Psoas muscle (tissue), 8 donors: ENCODE measurements around the gene NCDN. TPM values are rescaled to one million over a fixed set of nuclear protein-coding genes. Genes with fewer than 3 reads are reported as not detected.
A peak's percentile ranks its signal among the peaks of the same experiment; 100 is the strongest.

Experiments
- ATAC-seq, 4 donors: fragments of 200-7000 bp; cut with Tn5 transposase; one replicate each; pipeline ENCODE4 v1.9.1; 2020; ENCODE audit warnings: moderate library complexity in 3 of 4, mild to moderate bottlenecking in 2 of 4
- DNase-seq, 2 donors: peaks; one replicate each; pipeline ENCODE4 v3.0.0-alpha.2; 2020
- H3K27ac ChIP-seq: fragments of 200-600 bp; one replicate; pipeline ENCODE4 v1.8.0; 2022
- H3K27me3 ChIP-seq, 3 donors: fragments of 200-600 bp in 1 of 3; one replicate each; pipeline versions ENCODE4 v1.6.1 to v1.8.0; 2013 to 2022; ENCODE audit warnings: low read length in 2 of 3, mild to moderate bottlenecking in 2 of 3, moderate library complexity in 1 of 3; ENCODE audit not compliant: insufficient read depth in 3 of 3
- H3K36me3 ChIP-seq, 2 donors: fragments of 200-600 bp in 1 of 2; one replicate each; pipeline versions ENCODE4 v1.6.1 to v1.8.0; 2013 to 2022; ENCODE audit warnings: low read depth in 1 of 2, mild to moderate bottlenecking in 1 of 2, moderate library complexity in 1 of 2; ENCODE audit not compliant: insufficient read depth in 1 of 2
- H3K4me1 ChIP-seq: fragments of 200-600 bp; one replicate; pipeline ENCODE4 v1.8.0; 2022
- H3K4me3 ChIP-seq: fragments of 200-600 bp; one replicate; pipeline ENCODE4 v1.8.0; 2022; ENCODE audit warnings: mild to moderate bottlenecking
- H3K9me3 ChIP-seq: fragments of 200-600 bp; one replicate; pipeline ENCODE4 v1.8.0; 2022
- CTCF ChIP-seq: fragments of 200-600 bp; IDR thresholded peaks from one replicate; pipeline ENCODE4 v1.8.0; 2022; ENCODE audit warnings: antibody characterized with exemption
- WGBS, 3 donors: extraction: QIAGEN DNeasy Blood & Tissue Kit; methylation state at CpG; one replicate each; pipeline versions ENCODE4 v1.1.6 to v1.1.7; 2013; 5-methylcytosine and 5-hydroxymethylcytosine counted together
- intact Hi-C, 2 donors: fragments of 100-400 bp; cut with DNase I; formaldehyde crosslinking; loops; one replicate each; pipeline versions ENCODE4 v1.11.0 to v1.14.2; 2022
- polyA plus RNA-seq, 3 donors: library from polyadenylated mRNA; stranded (reverse); fragments of 200-250 nt; gene quantifications; one replicate each; pipeline ENCODE4 v1.2.3, GENCODE V29; 2013
- total RNA-seq, 4 donors: library from RNA; stranded (reverse); fragmentation: NEBNext Ultra II Directional in 2 of 4; extraction: Animal tissue kit (Norgen Biotek cat#: 25700) in 2 of 4; gene quantifications; one replicate each; pipeline versions ENCODE4 v1.2.1 to v1.2.4, GENCODE V29; 2021 to 2023
- donor health status: healthy with polysubstance abuse.
- donor health status: DM: no; HTN: no; CAD: no; lungs with moderate emphysema.
- donor health status: Bipolar disorder and iron deficiency.
- donor health status: healthy.
- donor health status: DM: yes; HTN: yes; CAD: no.
- donor health status: DM: no; HTN: no; CAD: no.
- donor health status: DM: no; HTN: no; CAD: no.
- donor health status: DM: yes; HTN: yes; CAD: no.

The NCDN gene
- total and polyA plus RNA-seq, 7 donors, result 6.8 to 23.1 (median 13.9) TPM

GRCh38 chr1:35570589-35571137, 13.1 kb downstream of the NCDN start:
- no peak for TF ChIP-seq CTCF
- no peaks in the 10 kb centered on the region for H3K9me3 ChIP-seq
- H3K27ac ChIP-seq, result no peak overlapping the region
- H3K27me3 ChIP-seq, result peaks cover 0 to 59% (median 22%) of the 10 kb centered on the region in 3 donors
- intact Hi-C loops, result no loop called here
- ATAC-seq (no peak), DNase-seq (no peak)
- no peak overlapping the region for H3K4me3 ChIP-seq
- 85 to 91% (median 88%) methylated on average over 10 of the region's 10 CpGs for WGBS, 3 donors
- peaks cover 7% of the 10 kb centered on the region for H3K4me1 ChIP-seq
- H3K36me3 ChIP-seq, result peaks cover 0 to 6% of the 10 kb centered on the region in 2 donors

- ATAC-seq (no peak), DNase-seq (no peak)
- WGBS, 3 donors, result 84 to 90% (median 87%) methylated on average over 8 of the region's 8 CpGs
- Histone ChIP-seq H3K9me3 (no peaks in the 10 kb centered on the region), H3K27me3 (peaks cover 0 to 65% (median 27%) of the 10 kb centered on the region in 3 donors), H3K36me3 (peaks cover 0 to 3% of the 10 kb centered on the region in 2 donors), H3K27ac (no peak overlapping the region), H3K4me3 (no peak overlapping the region), H3K4me1 (peaks cover 7% of the 10 kb centered on the region)
- intact Hi-C loops, result no loop called here
- TF ChIP-seq CTCF, result no peak
Observed at GRCh38 chr1:35571263-35571662, 13.7 kb downstream of the NCDN start.

GRCh38 chr1:35572296-35572695, 14.7 kb downstream of the NCDN start:
- Histone ChIP-seq H3K27me3 (peaks cover 0 to 75% (median 36%) of the 10 kb centered on the region in 3 donors), H3K9me3 (no peaks in the 10 kb centered on the region), H3K27ac (no peak overlapping the region), H3K4me3 (no peak overlapping the region), H3K36me3 (no peaks in the 10 kb centered on the region), H3K4me1 (peaks cover 11% of the 10 kb centered on the region)
- intact Hi-C loops, result loop anchor here in 1 of 2 donors (2.0 kb wide), 1 partner anchor 147 kb away; the partner anchor contains the start of gene C1orf216
- 96 to 97% (median 96%) methylated on average over 2 of the region's 2 CpGs for WGBS, 3 donors
- DNase-seq (no peak), ATAC-seq (no peak)
- no peak for TF ChIP-seq CTCF

- ATAC-seq (peak; percentile 21 to 43 (median 32)), DNase-seq (peak in 1 of 2 donors; percentile 36)
- no peak within 1 kb of the TSS for H3K27ac ChIP-seq
- H3K36me3 ChIP-seq, result no peaks in the 10 kb centered on the region
- H3K27me3 ChIP-seq, result peaks cover 0 to 87% (median 36%) of the 10 kb centered on the region in 3 donors
- H3K4me1 ChIP-seq, result peaks cover 11% of the 10 kb centered on the region
- peak within 1 kb of the TSS; percentile 60 for H3K4me3 ChIP-seq
- 4 to 8% (median 6%) methylated on average over 63 to 95 of the region's 95 CpGs for WGBS, 3 donors
- TF ChIP-seq CTCF, result no peak
- intact Hi-C loops, result loop anchor here in 1 of 2 donors (2.0 kb wide), 1 partner anchor 145 kb away; the partner anchor contains the start of gene C1orf216
- H3K9me3 ChIP-seq, result no peaks in the 10 kb centered on the region
Observed at GRCh38 chr1:35573198-35574124, 15.9 kb downstream of the NCDN start, which contains the start of gene TFAP2E. TSS of gene TFAP2E (plus strand) at chr1:35573314. CDS start at chr1:35573578, 264 bp downstream.
